Frontal cortex (tissue), 4 donors: ENCODE measurements around the gene EPB42. TPM values are rescaled to one million over a fixed set of nuclear protein-coding genes. Genes with fewer than 3 reads are reported as not detected.
"Not testable (repeated sequence)": the region's sequence is repeated elsewhere in the genome, so short reads cannot be mapped to it uniquely, and the experiment has no call there.

ENCODE experiments used
- DNase-seq, 2 donors: peaks; one replicate each; pipeline ENCODE4 v3.0.0; 2012; ENCODE audit warnings: low spot score in 2 of 2
- FAIRE-seq: peaks from 2 replicates; lab custom pipeline; 2012; peaks lifted over from hg19 to GRCh38; lab: Jason Lieb, UNC
- total RNA-seq: library from RNA; depleted of rRNA; stranded (reverse); fragments of >200 nt; gene quantifications from one replicate; pipeline ENCODE4 v1.2.3, GENCODE V29; 2014
- donor health status: control.
- donor health status: control.
- donor health status: control.

EPB42 gene
- total RNA-seq, 1 donor from 2014 or later, result 2.0 TPM

DNA sequence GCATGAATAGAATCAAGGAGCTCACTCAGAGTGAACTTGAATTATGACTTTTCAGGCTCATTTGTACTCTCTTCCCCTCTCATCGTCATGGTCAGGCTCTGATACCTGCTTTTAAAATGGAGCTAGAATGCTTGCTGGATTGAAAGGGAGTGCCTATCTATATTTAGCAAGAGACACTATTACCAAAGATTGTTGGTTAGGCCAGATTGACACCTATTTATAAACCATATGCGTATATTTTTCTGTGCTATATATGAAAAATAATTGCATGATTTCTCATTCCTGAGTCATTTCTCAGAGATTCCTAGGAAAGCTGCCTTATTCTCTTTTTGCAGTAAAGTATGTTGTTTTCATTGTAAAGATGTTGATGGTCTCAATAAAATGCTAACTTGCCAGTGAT, 26.0 kb downstream of the EPB42 start:
- DNase-seq, result no peak
- no peak for FAIRE-seq

DNA sequence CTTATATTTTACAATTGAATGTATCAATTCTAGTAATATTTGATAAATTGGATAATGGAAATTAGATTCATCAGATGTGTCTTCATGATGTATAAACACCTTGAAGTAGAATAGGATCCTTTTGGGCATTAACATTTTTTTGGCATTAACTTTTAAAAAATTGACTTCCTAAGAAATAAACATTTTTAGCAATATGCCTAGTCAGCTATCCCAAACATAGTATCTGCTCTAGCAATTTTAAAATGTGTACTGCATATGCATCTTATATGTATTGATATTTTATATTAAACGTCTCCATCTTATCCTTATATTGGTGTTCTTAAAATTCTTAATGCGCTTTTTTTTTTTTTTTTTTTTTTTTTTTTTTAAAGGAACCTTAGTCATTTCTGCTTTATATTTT, 27.1 kb downstream of the EPB42 start:
- DNase-seq (no peak), FAIRE-seq (peak; percentile 48)

DNA sequence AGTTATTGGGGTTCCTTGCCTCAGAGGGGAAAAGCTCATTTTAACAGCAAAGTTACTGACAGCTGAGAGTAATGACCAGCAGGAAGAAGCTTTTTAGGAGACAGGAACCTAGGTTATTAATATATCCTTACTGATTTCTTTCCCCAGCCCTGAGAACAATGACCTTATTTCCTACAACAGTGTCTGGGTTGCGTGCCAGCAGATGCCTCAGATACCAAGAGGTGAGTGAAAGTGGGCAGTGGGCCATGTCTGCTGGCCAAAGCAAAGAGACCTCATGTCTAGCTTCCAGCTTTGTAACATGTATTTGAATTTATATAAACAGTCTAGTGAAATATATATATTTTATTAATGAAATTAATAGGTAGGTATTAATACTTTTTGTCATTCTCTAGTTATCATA, 30.6 kb downstream of the EPB42 start:
- FAIRE-seq (no peak), DNase-seq (no peak)

DNA sequence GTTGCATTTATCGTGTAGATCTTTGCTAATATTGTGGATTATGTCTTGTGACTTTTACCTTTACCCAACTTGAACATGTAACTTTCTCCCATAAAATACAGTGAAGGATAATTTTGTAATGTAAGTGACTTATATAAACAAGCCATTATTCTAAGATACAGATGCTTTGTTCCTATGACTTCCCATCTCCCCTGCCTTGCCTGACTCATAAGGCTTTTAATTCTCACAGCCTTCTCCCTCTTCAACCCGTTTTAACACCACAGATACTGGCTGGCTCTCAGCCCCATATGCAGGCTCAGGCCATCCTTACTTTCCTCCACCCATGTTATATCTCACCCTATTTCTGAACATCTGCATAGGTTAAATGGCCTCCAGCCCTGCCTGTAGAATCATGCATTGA, 31.5 kb downstream of the EPB42 start:
- FAIRE-seq (no peak), DNase-seq (no peak)

DNA sequence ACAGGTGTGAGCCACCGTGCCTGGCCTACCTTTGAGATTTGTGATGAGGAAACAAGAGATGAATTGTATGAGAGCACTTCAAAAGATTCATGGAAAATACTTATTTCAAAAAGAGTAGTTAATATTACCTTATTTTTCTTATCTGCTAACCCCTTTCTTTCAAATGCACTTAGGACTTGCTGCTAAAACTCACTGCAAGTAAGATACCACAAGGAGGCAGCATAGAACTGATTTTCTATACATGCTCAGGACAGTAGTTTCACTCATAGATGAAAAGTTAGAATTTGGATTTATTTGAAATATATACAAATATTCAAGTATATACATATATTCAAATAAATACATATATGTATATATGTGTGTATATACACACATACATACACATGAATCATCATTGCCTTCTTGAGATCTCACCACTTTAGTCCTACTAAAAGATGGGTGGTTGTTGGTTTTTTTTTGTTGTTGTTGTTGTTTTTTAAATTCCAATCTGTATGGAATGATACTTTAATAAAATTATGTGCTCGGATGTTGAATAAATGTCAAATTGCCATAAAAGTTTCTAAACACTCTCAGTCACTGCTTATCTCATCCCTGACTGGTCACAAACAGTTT, 33.2 kb downstream of the EPB42 start:
- FAIRE-seq, result peak; percentile 66
- DNase-seq, result no peak

DNA sequence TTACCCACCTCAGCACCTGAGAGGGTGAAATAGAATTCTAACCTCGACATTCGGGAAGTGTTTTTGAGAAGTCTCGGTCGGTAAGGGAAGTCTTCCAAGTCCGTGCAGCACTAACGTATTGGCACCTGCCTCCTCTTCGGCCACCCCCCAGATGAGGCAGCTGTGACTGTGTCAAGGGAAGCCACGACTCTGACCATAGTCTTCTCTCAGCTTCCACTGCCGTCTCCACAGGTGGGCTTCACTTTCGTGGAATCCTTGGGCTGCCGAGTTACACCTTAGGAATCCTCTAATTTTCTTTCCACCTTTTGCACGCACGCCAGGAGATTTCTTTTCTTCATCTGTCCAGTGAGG, 34.8 kb downstream of the EPB42 start:
- FAIRE-seq (no peak), DNase-seq (peak in 1 of 2 donors; percentile 38)

DNA sequence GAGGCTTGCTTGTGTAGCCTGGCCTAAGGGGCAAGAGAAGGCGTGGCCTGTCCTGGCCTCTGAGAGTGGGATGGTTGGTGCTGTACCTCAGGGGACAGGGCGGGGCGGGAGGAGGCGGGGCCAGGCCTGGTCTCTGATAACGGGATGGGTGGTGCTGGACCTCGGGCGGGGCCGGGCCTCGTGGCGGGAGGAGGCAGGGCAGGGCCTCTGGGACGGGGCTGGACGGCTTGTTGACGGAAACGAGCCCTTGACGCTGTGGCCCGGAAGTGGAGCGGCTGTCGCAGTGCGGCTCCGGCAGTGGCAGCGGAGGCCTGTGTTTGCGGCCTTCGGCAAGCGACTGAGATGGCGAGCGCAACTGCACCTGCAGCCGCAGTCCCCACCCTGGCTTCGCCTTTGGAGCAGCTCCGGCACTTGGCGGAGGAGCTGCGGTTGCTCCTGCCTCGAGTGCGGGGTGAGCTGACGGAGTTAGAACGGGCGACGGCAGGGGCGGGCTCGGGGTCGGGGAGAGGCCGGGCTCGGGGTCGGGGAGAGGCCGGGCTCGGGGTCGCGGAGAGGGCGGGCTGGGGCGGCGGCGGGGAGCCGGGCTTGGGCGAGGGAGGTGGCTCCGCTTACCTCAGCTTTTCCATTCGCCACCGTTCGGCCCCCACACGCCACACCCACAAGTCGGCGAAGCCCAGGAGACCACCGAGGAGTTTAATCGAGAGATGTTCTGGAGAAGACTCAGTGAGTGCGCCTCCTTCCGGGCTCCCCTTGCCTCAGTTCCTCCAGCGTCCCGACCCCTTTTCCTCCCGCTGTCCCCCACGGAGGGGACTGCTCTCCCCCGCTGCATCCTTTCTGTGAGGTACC, 35.4 kb downstream of the EPB42 start, which contains the start of gene CCNDBP1:
CCNDBP1 (plus strand) TSS at position 247 of the 846 bp plus-strand sequence; CDS start at position 343, 96 bp downstream.
- peak; percentile 82 to 87 for DNase-seq
- FAIRE-seq, result no peak

DNA sequence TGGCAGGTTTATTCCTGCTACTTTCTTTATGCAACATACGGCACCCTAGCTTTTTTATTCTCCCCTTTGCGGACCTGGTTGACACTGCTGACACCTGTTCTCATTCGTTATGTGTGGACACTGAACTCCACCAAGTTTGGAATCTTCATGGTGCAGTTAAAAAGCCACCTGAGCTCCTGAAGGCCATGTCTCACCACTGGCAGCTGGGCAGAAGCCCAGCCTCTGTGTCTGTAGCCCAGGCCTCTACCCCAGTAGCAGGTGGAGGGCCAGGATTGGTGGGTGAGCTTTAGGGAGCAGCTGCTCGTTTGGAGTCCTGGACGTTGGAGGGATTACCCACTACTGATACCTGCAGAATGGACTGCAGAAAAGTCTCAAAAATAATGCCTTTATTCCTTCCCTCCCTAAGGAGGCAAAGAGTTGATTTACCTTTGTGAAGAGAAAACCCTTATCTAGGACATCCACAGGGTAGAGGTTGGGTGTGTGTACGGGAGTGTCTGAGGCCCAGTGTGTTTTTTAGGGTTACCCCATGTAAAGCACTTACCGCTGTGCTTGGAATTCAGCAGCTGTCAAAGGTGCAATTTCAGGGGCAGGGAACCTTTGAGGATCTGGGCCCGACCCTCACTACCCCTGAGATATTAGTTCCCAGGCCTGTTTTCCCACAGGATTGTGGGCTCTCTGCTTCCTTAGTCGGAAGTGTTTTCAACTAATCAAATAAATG, 36.3 kb downstream of the EPB42 start:
- FAIRE-seq, result no peak
- DNase-seq, result no peak

DNA sequence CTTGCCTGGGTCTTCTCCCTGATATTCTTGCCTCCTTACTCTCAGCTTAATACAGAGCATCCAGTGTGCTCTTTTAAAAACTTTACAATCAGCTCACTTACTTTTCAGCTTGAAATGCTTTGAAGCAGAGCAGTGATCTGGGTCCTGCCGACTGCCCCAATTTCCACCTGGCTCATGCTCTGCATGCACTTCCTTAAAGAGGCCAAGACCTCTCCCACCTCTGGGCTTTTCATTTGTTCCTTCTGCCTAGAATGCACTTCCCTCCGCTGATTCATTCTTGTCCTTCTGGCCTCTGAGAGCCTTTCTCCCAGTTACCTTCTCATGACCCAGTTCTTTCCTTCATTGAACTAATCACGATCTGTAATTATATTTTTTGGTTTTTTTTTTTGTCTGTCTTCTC, 37.5 kb downstream of the EPB42 start:
- FAIRE-seq (no peak), DNase-seq (no peak)

DNA sequence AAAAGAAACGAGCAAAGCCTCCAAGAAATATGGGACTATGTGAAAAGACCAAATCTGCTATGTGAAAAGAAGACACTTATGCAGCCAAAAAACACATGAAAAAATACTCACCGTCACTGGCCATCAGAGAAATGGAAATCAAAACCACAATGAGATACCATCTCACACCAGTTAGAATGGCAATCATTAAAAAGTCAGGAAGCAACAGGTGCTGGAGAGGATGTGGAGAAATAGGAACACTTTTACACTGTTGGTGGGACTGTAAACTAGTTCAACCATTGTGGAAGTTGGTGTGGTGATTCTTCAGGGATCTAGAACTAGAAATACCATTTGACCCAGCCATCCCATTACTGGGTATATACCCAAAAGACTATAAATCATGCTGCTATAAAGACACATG, 43.7 kb downstream of the EPB42 start:
- not testable (repeated sequence) for FAIRE-seq, DNase-seq

DNA sequence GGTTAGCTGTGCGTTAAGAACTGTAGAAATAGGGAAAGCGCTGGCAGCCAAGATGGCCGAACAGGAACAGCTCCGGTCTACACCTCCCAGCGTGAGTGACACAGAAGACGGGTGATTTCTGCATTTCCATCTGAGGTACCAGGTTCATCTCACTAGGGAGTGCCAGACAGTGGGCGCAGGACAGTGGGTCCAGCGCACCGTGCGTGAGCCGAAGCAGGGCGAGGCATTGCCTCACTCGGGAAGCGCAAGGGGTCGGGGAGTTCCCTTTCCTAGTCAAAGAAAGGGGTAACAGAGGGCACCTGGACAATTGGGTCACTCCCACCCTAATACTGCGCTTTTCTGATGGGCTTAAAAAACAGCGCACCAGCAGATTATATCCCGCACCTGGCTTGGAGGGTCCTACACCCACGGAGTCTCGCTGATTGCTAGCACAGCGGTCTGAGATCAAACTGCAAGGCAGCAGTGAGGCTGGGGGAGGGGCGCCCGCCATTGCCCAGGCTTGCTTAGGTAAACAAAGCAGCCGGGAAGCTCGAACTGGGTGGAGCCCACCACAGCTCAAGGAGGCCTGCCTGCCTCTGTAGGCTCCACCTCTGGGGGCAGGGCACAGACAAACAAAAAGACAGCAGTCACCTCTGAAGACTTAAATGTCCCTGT, 45.0 kb downstream of the EPB42 start:
- FAIRE-seq, result not testable (repeated sequence)

DNA sequence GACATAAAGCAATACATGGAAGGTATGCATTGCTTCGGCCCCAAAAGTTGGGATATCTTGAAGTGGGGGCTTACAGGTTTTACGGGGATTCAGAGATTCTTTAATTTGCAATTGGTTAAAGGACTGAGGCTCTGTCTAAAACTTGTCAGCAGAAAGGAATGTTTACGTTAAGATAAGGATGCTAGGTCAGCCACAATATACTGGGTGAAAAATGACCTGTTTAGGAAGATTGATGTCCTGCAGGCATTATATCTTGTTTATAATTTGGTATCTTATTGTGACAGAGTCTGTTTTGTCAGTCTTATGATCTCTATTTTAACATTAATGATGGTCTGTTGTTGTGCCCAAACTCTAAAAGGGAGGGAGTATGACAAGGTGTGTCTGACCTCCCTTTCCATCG, 50.9 kb downstream of the EPB42 start:
- DNase-seq, result no peak
- FAIRE-seq, result no peak

More for the DNA sequence above, 45.0 kb downstream of the EPB42 start:
- DNase-seq, result not testable (repeated sequence)

DNA sequence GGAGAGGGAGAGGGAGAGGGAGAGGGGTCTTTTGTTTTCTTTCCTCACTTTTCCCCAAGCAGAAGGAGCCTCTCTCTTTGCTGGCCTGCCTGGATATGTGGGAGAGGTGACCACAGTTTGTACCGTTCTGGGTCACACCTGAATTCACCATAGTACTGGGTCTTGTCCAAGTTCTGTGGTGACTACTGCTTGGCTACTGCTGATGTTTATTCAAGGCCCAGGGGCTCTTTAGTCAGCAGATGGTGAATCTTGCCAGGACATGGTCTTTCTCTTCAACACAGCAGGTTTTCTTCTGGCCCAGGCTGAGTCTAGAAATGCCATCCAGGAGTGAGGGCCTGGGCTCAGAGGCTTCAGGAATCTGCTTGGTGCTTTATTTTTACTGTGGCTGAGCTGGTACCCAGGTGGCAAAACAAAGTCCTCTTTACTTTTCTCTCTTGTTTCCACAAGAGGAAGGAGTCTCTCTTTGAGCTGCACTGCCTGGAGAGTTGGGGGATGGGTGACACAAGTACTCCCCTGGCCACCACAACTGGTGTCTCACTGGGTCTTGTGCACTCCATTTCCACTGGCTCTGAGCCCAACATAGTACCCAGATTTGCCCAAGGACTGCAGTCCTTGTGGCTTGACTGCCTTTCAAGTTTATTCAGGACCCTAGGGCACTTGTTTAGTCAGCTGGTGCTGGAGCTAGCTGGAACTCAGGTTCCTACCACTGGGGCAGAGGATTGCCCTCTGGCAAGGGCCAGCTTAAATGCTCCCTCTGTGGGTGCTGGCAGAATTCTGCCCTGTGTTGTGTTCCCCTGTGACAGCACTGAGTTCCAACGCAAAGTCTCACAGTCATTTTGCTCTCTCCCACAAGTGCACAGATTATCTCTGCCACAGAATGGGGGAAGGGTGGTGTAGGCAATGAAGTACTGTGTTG, 52.4 kb downstream of the EPB42 start:
- DNase-seq (no peak), FAIRE-seq (no peak)

DNA sequence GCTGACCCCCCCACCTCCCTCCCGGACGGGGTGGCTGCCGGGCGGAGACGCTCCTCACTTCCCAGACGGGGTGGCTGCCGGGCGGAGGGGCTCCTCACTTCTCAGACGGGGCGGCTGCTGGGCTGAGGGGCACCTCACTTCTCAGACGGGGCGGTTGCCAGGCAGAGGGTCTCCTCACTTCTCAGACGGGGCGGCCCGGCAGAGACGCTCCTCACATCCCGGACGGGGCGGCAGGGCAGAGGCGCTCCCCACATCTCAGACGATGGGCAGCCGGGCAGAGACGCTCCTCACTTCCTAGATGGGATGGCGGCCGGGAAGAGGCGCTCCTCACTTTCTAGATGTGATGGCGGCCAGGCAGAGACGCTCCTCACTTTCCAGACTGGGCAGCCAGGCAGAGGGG, 53.6 kb downstream of the EPB42 start:
- FAIRE-seq, DNase-seq: not testable (repeated sequence)

DNA sequence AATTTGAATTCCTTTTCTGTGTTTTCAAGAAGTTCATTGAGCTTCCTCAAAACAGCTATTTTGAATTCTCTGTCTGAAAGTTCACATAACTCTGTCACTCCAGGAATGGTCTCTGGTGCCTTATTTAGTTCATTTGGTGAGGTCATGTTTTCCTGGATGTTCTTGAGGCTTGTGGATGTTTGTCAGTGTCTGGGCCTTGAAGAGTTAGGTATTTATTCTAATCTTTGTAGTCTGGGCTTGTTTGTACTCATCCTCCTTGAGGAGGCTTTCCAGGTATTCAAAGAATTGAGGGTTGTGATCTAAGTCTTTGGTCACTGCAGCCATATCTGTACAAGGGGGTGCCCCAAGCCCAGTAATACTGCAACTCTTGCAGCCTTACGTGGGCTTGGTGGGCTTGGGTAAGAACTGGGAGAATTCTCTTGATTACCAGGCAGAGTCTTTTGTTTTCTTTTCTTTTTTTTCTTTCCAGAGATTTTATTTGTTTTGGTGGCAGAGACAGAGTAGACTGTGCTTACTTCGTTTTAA, 55.0 kb downstream of the EPB42 start:
- no peak for DNase-seq
- FAIRE-seq, result no peak

DNA sequence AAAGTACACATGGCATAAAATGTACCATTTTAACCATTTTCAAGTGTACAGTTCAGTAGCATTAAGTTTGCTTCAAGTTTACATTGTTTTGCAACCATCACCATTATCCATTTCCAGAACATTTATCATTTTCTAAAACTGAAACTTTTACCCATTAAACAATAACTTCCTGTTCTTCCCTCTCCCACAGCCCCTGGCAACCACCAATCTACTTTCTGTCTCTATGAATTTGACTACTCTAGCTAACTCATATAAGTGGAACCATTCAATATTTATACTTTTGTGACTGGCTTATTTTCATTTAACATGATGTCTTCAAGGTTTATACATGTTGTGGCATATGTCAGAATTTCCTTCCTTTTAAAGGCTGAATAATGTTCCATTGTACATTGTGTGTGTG, 67.5 kb downstream of the EPB42 start:
- no peak for FAIRE-seq
- no peak for DNase-seq

DNA sequence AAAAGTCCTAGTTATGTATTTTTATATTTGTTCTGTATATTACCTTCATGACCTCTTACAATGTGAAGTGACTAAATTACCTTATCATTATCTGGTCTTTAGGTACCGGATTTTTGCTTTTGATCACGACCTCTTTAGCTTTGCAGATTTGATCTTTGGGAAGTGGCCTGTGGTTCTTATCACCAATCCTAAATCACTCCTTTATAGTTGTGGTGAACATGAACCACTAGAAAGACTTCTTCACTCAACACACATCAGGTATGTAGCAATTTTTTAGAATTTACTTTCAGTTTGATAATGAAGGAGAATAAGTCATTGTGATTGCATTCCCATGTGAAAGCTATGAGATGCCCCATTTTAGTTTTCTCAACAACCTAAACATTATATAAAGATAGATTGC, 69.1 kb downstream of the EPB42 start:
- FAIRE-seq (no peak), DNase-seq (no peak)

DNA sequence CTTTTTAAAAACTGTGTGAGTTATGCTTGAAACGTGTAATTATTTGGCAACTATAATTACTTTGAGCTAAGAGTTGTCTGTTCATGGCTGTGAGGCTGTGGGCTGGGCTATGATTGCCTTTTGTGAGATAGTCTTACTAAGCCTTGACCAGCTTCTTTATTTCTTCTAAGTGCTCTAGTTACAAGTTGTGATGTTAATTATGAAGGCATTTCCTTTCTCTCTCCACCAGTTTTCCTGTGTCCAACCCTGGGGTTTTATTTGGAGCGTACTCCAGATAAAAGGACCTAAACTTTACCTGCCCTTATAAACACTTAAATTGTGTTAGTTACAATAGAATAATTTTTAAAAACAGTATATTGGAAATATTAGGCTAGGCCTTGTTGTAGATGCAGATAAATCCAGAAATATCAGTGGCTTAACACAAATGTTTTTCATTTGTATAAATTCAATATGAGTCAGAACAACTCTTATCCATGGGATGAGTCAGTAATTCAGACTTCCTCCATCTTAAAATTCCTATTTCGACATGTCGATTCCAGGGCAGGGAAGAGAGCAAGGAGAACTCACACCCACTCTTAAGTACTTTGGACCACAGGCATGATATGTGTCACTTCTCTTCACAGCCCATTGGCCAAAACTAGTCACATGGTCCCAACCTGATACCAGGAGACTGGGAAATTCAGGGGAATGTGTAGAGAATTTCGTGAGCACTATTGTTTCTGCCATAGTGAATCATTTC, 70.5 kb downstream of the EPB42 start:
- FAIRE-seq (no peak), DNase-seq (no peak)
